KMS-11 (cell line): Measurements from ENCODE around the gene IGFBP6.

ENCODE experiments used
- H2AFZ ChIP-seq: fragments of 200-600 bp; sonication (generic); 2 replicates; pipeline ENCODE4 v1.6.1; 2016; ENCODE audit warnings: antibody characterized with exemption, mixed run types, low read depth
- H3K27ac ChIP-seq: fragments of 200-600 bp; sonication (generic); 2 replicates; pipeline ENCODE4 v1.6.1; 2016; ENCODE audit warnings: mild to moderate bottlenecking, mixed run types
- H3K27me3 ChIP-seq: fragments of 200-600 bp; sonication (generic); 2 replicates; pipeline ENCODE4 v1.6.1; 2017; ENCODE audit warnings: mild to moderate bottlenecking, low read depth, mixed run types, moderate library complexity; ENCODE audit not compliant: insufficient read depth
- H3K36me3 ChIP-seq: fragments of 200-600 bp; sonication (generic); 2 replicates; pipeline ENCODE4 v1.6.1; 2017; ENCODE audit warnings: mild to moderate bottlenecking, mixed run types; ENCODE audit not compliant: insufficient read depth
- H3K4me1 ChIP-seq: fragments of 200-600 bp; sonication (generic); 2 replicates; pipeline ENCODE4 v1.6.1; 2016; ENCODE audit warnings: mild to moderate bottlenecking, low read depth, mixed run types; ENCODE audit not compliant: poor library complexity, severe bottlenecking
- H3K4me2 ChIP-seq: fragments of 200-600 bp; sonication (generic); 2 replicates; pipeline ENCODE4 v1.7.0; 2016; ENCODE audit warnings: mild to moderate bottlenecking, mixed run types
- H3K4me3 ChIP-seq: fragments of 200-600 bp; sonication (generic); IDR thresholded peaks from 2 replicates; pipeline ENCODE4 v1.6.1; 2017; ENCODE audit warnings: low read depth, low read length, mixed read lengths; ENCODE audit not compliant: insufficient read depth
- H3K79me2 ChIP-seq: fragments of 200-600 bp; sonication (generic); 2 replicates; pipeline ENCODE4 v1.6.1; 2016; ENCODE audit warnings: low read depth, mixed run types; ENCODE audit not compliant: insufficient read depth
- H3K9ac ChIP-seq: fragments of 200-600 bp; sonication (generic); 2 replicates; pipeline ENCODE4 v1.6.1; 2016; ENCODE audit warnings: mild to moderate bottlenecking, mixed run types
- H4K20me1 ChIP-seq: fragments of 200-600 bp; sonication (generic); 2 replicates; pipeline ENCODE4 v1.6.1; 2016; ENCODE audit warnings: mild to moderate bottlenecking, mixed run types; ENCODE audit not compliant: insufficient read depth
- TF ChIP-seq, protein P1 (sequence below): fragments of 200-600 bp; sonication (generic); conservative IDR thresholded peaks from 2 replicates; pipeline ENCODE4 v1.6.1; 2017; ENCODE audit warnings: low read depth, mild to moderate bottlenecking, antibody characterized with exemption, low read length, moderate library complexity, mixed read lengths

Gene IGFBP6

DNA sequence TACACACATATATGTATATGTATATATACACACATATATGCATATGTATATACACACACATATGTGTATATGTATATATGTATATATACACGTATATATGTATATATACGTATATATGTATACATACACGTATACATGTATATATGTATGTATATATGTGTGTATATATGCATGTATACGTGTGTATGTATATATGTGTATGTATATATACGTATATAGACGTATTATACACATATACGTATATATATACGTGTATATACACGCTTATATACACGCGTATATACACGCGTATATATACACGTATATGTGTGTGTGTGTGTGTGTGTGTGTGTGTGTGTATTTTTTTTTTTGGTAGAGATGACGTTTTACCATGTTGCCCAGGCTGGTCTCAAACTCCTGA lies 50.2 kb downstream of the IGFBP6 start:
- TF ChIP-seq, protein P1, sequence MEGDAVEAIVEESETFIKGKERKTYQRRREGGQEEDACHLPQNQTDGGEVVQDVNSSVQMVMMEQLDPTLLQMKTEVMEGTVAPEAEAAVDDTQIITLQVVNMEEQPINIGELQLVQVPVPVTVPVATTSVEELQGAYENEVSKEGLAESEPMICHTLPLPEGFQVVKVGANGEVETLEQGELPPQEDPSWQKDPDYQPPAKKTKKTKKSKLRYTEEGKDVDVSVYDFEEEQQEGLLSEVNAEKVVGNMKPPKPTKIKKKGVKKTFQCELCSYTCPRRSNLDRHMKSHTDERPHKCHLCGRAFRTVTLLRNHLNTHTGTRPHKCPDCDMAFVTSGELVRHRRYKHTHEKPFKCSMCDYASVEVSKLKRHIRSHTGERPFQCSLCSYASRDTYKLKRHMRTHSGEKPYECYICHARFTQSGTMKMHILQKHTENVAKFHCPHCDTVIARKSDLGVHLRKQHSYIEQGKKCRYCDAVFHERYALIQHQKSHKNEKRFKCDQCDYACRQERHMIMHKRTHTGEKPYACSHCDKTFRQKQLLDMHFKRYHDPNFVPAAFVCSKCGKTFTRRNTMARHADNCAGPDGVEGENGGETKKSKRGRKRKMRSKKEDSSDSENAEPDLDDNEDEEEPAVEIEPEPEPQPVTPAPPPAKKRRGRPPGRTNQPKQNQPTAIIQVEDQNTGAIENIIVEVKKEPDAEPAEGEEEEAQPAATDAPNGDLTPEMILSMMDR: no peak
- Histone ChIP-seq H3K4me3 (no peak overlapping the region), H3K4me1 (no peaks in the 10 kb centered on the region), H3K4me2 (no peak overlapping the region), H4K20me1 (no peaks in the 10 kb centered on the region), H3K79me2 (no peaks in the 10 kb centered on the region), H3K9ac (no peak overlapping the region), H2AFZ (no peak overlapping the region), H3K27me3 (no peaks in the 10 kb centered on the region), H3K36me3 (no peaks in the 10 kb centered on the region), H3K27ac (no peak overlapping the region)

DNA sequence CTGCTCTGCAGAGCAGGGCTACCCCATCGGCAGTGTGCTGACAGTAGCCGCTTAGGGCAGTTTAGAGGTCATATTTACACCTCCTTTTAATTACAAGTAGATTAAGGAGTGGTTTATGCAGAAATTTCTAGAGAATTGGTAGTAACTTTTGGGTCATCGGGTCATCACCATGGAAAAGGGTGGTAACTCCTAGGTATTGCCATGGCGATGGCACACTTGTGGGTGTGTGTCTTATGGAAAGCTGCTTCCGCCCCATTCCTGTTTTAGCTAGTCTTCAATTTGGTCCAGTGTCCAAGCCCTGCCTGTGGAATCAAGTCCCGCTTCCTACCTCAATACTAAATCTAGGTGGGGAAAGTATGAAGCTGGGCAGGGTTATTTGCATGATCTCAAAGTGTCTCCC lies 53.6 kb downstream of the IGFBP6 start:
- Histone ChIP-seq H3K27me3 (no peaks in the 10 kb centered on the region), H2AFZ (no peak overlapping the region), H3K9ac (no peak overlapping the region), H3K4me1 (peaks cover under 1% of the 10 kb centered on the region), H3K36me3 (no peaks in the 10 kb centered on the region), H3K27ac (no peak overlapping the region), H3K4me3 (no peak overlapping the region), H4K20me1 (no peaks in the 10 kb centered on the region), H3K4me2 (no peak overlapping the region), H3K79me2 (no peaks in the 10 kb centered on the region)
- TF ChIP-seq, protein P1: no peak
